HEK293 (cell line): ENCODE results near the gene CD53.

Source experiments
- CTCF ChIA-PET: fragments of 350-600 bp; formaldehyde crosslinking; extraction: SDS; loops from one replicate; lab custom pipeline; 2021; ENCODE audit warnings: antibody characterized with exemption; lab: Yijun Ruan, JAX
- POLR2A ChIA-PET: fragments of 300-600 bp; formaldehyde crosslinking; extraction: SDS; loops from one replicate; lab custom pipeline; 2020; ENCODE audit warnings: antibody characterized with exemption, inconsistent platforms; lab: Yijun Ruan, JAX
- H3K27ac ChIP-seq: fragments of 200-500 bp; sonication (Bioruptor generic); 2 replicates; pipeline ENCODE4 v1.5.1; 2014; ENCODE audit warnings: low read depth, low read length, control low read depth, inconsistent platforms; ENCODE audit errors: extremely low read depth
- H3K36me3 ChIP-seq, 2 experiments: fragments of 200-500 bp in 1 of 2; sonication (Bioruptor generic) in 1 of 2; 1 replicate in 1 of 2; 2 replicates in 1 of 2; pipeline ENCODE4 v1.5.1; 2014 to 2017; ENCODE audit warnings: inconsistent platforms in 2 of 2, low read length in 2 of 2; ENCODE audit not compliant: control insufficient read depth in 2 of 2, insufficient read depth in 1 of 2
- H3K4me1 ChIP-seq: fragments of 200-500 bp; sonication (Bioruptor generic); 2 replicates; pipeline ENCODE4 v1.5.1; 2014; ENCODE audit warnings: mild to moderate bottlenecking, low read length, inconsistent platforms; ENCODE audit not compliant: control insufficient read depth, insufficient read depth
- H3K4me3 ChIP-seq: 2 replicates; pipeline ENCODE4 v1.5.1; 2011; ENCODE audit warnings: low read depth, mild to moderate bottlenecking, control low read depth, low read length, moderate library complexity
- H3K9me3 ChIP-seq: fragments of 200-500 bp; sonication (Bioruptor generic); 2 replicates; pipeline ENCODE4 v1.5.1; 2014; ENCODE audit warnings: low read depth, low read length, inconsistent platforms; ENCODE audit not compliant: control insufficient read depth, insufficient read depth
- KLF9 ChIP-seq: fragments of 450-650 bp; formaldehyde crosslinking; IDR thresholded peaks from 2 replicates; pipeline ENCODE4 v1.5.1; 2016; ENCODE audit warnings: missing biosample characterization, missing genetic modification characterization, low read depth
- MYNN ChIP-seq: fragments of 450-650 bp; formaldehyde crosslinking; IDR thresholded peaks from 2 replicates; pipeline ENCODE4 v1.5.1; 2016; ENCODE audit warnings: missing biosample characterization, missing genetic modification characterization, borderline replicate concordance
- PRDM1 ChIP-seq: fragments of 450-650 bp; formaldehyde crosslinking; IDR thresholded peaks from 2 replicates; pipeline ENCODE4; 2016; ENCODE audit warnings: missing biosample characterization, missing genetic modification characterization
- PRDM10 ChIP-seq: fragments of 450-650 bp; formaldehyde crosslinking; IDR thresholded peaks from 2 replicates; pipeline ENCODE4 v1.5.1; 2016; ENCODE audit warnings: missing biosample characterization, missing genetic modification characterization
- SP3 ChIP-seq: fragments of 450-650 bp; formaldehyde crosslinking; IDR thresholded peaks from 2 replicates; pipeline ENCODE4 v1.5.1; 2016; ENCODE audit warnings: missing biosample characterization, missing genetic modification characterization
- SP7 ChIP-seq: fragments of 450-650 bp; formaldehyde crosslinking; IDR thresholded peaks from 2 replicates; pipeline ENCODE4 v1.5.1; 2016; ENCODE audit warnings: missing biosample characterization, missing genetic modification characterization
- ZNF16 ChIP-seq: fragments of 450-650 bp; formaldehyde crosslinking; IDR thresholded peaks from 2 replicates; pipeline ENCODE4 v1.5.1; 2016; ENCODE audit warnings: low read depth, missing biosample characterization, missing genetic modification characterization
- ZNF223 ChIP-seq: fragments of 450-650 bp; formaldehyde crosslinking; IDR thresholded peaks from 2 replicates; pipeline ENCODE4 v1.5.1; 2016; ENCODE audit warnings: missing biosample characterization, missing genetic modification characterization
- ZNF341 ChIP-seq: fragments of 450-650 bp; formaldehyde crosslinking; IDR thresholded peaks from 2 replicates; pipeline ENCODE4; 2016; ENCODE audit warnings: low read depth, missing biosample characterization, missing genetic modification characterization
- ZNF354C ChIP-seq: fragments of 450-650 bp; formaldehyde crosslinking; IDR thresholded peaks from 2 replicates; pipeline ENCODE4 v1.5.1; 2016; ENCODE audit warnings: missing biosample characterization, missing genetic modification characterization, low read depth, borderline replicate concordance
- ZNF423 ChIP-seq: fragments of 450-650 bp; formaldehyde crosslinking; IDR thresholded peaks from 2 replicates; pipeline ENCODE4 v1.5.1; 2016; ENCODE audit warnings: missing biosample characterization, missing genetic modification characterization
- ZNF473 ChIP-seq: fragments of 450-650 bp; formaldehyde crosslinking; IDR thresholded peaks from 2 replicates; pipeline ENCODE4 v1.5.1; 2017; ENCODE audit warnings: missing biosample characterization, missing genetic modification characterization
- ZNF513 ChIP-seq: fragments of 450-650 bp; IDR thresholded peaks from 2 replicates; pipeline ENCODE4 v1.5.1; 2018; ENCODE audit warnings: missing biosample characterization, missing genetic modification characterization
- ZNF555 ChIP-seq: fragments of 450-650 bp; formaldehyde crosslinking; conservative IDR thresholded peaks from 2 replicates; pipeline ENCODE4 v1.5.1; 2017; ENCODE audit warnings: missing biosample characterization, mild to moderate bottlenecking, missing genetic modification characterization, inconsistent platforms
- ZNF596 ChIP-seq: fragments of 450-650 bp; IDR thresholded peaks from 2 replicates; pipeline ENCODE4 v1.5.0; 2018; ENCODE audit warnings: missing biosample characterization, mild to moderate bottlenecking, missing genetic modification characterization, moderate library complexity
- ZNF626 ChIP-seq: fragments of 450-650 bp; sonication (Bioruptor Pico); formaldehyde crosslinking; IDR thresholded peaks from 2 replicates; pipeline ENCODE4 v1.5.1; 2018; ENCODE audit warnings: missing biosample characterization, missing genetic modification characterization, inconsistent platforms
- ZNF776 ChIP-seq: fragments of 450-650 bp; formaldehyde crosslinking; IDR thresholded peaks from 2 replicates; pipeline ENCODE4 v1.5.0; 2017; ENCODE audit warnings: missing biosample characterization, missing genetic modification characterization, borderline replicate concordance
- TF ChIP-seq, protein P1 (sequence below): fragments of 450-650 bp; formaldehyde crosslinking; IDR thresholded peaks from 2 replicates; pipeline ENCODE4; 2016; ENCODE audit warnings: missing biosample characterization, missing genetic modification characterization
- TF ChIP-seq, protein P2 (sequence below): fragments of 450-650 bp; formaldehyde crosslinking; IDR thresholded peaks from 2 replicates; pipeline ENCODE4 v1.5.1; 2016; ENCODE audit warnings: missing biosample characterization, missing genetic modification characterization

CD53 gene

GRCh38 chr1:110898734-110899457, 25.9 kb downstream of the CD53 start:
- H3K36me3 ChIP-seq, result no peaks in the 10 kb centered on the region
- TF ChIP-seq ZNF341 (tag by site-specific recombination) (no peak), PRDM1 (tag by site-specific recombination) (no peak), PRDM10 (no peak), ZNF223 (tag by site-specific recombination) (no peak), ZNF596 (tag by site-specific recombination) (no peak), KLF9 (tag by site-specific recombination) (no peak), ZNF513 (tag by site-specific recombination) (no peak), SP3 (no peak), SP7 (tag by site-specific recombination) (no peak), ZNF354C (tag by site-specific recombination) (no peak), ZNF555 (no peak), ZNF776 (tag by site-specific recombination) (no peak), ZNF626 (tag by site-specific recombination) (no peak), ZNF16 (tag by site-specific recombination) (no peak), MYNN (tag by site-specific recombination) (no peak), ZNF473 (tag by site-specific recombination) (no peak), ZNF423 (tag by site-specific recombination) (no peak)
- TF ChIP-seq, protein P1, sequence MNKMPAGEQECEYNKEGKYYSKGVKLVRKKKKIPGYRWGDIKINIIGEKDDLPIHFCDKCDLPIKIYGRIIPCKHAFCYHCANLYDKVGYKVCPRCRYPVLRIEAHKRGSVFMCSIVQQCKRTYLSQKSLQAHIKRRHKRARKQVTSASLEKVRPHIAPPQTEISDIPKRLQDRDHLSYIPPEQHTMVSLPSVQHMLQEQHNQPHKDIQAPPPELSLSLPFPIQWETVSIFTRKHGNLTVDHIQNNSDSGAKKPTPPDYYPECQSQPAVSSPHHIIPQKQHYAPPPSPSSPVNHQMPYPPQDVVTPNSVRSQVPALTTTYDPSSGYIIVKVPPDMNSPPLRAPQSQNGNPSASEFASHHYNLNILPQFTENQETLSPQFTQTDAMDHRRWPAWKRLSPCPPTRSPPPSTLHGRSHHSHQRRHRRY (tag by site-specific recombination), result no peak
- TF ChIP-seq, protein P2, sequence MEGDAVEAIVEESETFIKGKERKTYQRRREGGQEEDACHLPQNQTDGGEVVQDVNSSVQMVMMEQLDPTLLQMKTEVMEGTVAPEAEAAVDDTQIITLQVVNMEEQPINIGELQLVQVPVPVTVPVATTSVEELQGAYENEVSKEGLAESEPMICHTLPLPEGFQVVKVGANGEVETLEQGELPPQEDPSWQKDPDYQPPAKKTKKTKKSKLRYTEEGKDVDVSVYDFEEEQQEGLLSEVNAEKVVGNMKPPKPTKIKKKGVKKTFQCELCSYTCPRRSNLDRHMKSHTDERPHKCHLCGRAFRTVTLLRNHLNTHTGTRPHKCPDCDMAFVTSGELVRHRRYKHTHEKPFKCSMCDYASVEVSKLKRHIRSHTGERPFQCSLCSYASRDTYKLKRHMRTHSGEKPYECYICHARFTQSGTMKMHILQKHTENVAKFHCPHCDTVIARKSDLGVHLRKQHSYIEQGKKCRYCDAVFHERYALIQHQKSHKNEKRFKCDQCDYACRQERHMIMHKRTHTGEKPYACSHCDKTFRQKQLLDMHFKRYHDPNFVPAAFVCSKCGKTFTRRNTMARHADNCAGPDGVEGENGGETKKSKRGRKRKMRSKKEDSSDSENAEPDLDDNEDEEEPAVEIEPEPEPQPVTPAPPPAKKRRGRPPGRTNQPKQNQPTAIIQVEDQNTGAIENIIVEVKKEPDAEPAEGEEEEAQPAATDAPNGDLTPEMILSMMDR, result no peak
- TF ChIP-seq, all 188 proteins: peak for 0
- POLR2A ChIA-PET, result no interaction called here
- Histone ChIP-seq H3K4me3 (no peak overlapping the region), H3K4me1 (no peaks in the 10 kb centered on the region), H3K9me3 (no peaks in the 10 kb centered on the region), H3K27ac (no peak overlapping the region)
- CTCF ChIA-PET, result interaction anchor here (0.6 kb wide), 2 partner anchors 12 to 344 kb away, joined by 3 read pairs; no protein-coding TSS in a partner anchor
